HG02610 (cell line): ENCODE data around the gene ACTG1.

ENCODE experiments used
- ATAC-seq: cut with Tn5 transposase; IDR thresholded peaks from one replicate; pipeline ENCODE4 v1.9.1; 2021; ENCODE audit warnings: mild to moderate bottlenecking, moderate library complexity; ENCODE audit not compliant: unreplicated experiment

The ACTG1 gene

GRCh38 chr17:81468111-81468769 is 44.4 kb downstream of the ACTG1 start:
- ATAC-seq, result no peak

GRCh38 chr17:81466564-81467472 is 45.8 kb downstream of the ACTG1 start:
- ATAC-seq, result no peak

GRCh38 chr17:81465910-81466309 is 46.7 kb downstream of the ACTG1 start:
- ATAC-seq, result no peak

- ATAC-seq, result no peak
Measured at GRCh38 chr17:81464586-81464985, 48.0 kb downstream of the ACTG1 start.

- no peak for ATAC-seq
Measured at GRCh38 chr17:81463506-81463905, 49.1 kb downstream of the ACTG1 start.

- ATAC-seq, result no peak
Measured at GRCh38 chr17:81462506-81463125, 50.0 kb downstream of the ACTG1 start.

- no peak for ATAC-seq
Measured at GRCh38 chr17:81461607-81462500, 50.7 kb downstream of the ACTG1 start.

GRCh38 chr17:81460856-81461460 is 51.6 kb downstream of the ACTG1 start:
- no peak for ATAC-seq
